Stimulated activated naive CD8-positive, alpha-beta T cell treated with anti-CD3 and anti-CD28 coated beads, Interleukin-15, Interleukin-2, amounts not matched to agents 100 U/mL and 50 U/mL, for 24 hours (primary cell): ENCODE data around the gene DIRAS1.
A peak's percentile ranks its signal among the peaks of the same experiment; 100 is the strongest.
"Not testable (repeated sequence)": the region's sequence is repeated elsewhere in the genome, so short reads cannot be mapped to it uniquely, and the experiment has no call there.

Experiments used
- ATAC-seq: fragments of 150-1000 bp; cut with Tn5 transposase; one replicate; pipeline ENCODE4 v1.10.0; 2021
- DNase-seq: peaks from one replicate; pipeline ENCODE4 v3.0.0; 2021

The DIRAS1 gene

DNA sequence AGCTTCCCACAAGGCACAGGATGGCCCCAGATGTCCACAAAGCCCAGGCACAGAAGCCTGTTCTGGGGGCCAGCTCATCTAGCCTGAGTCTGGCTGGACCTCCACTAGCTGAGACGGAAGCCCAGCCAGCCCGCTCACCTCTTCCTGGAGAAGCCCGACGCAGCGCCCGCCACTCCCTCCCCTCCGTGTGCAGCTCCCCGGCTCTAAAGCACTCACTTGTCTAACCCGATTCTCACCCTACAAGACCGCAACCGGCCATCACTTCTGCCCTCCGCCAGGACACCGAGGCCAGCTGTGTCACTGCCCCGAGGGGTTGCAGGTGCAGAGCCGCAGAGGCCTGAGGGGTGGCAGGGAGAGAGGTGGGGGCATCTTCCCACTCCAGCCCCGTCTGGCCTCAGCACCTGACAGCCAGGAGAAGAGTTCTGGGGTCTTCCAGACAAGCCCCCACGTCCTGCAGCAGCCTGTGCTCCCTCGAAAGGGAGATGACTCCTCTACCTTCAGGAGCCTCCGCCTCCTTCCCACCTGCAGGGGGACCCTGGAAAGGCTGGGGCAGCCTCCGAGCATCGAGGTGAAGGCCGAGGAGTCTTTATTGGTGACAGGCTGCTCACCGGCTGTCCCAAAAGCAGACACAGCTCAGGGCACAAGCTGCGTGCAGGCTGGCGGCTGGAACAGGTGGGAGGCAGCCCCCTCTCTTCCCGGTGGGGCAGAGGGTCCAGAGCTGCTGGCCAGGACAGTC is 5.9 kb upstream of the DIRAS1 start:
- peak; percentile 2 for ATAC-seq

GRCh38 chr19:2726160-2726855 is 5.1 kb upstream of the DIRAS1 start:
- no peak for ATAC-seq

More for the DNA sequence above, 5.9 kb upstream of the DIRAS1 start:
- no peak for DNase-seq

GRCh38 chr19:2724148-2724557 is 3.0 kb upstream of the DIRAS1 start:
- no peak for ATAC-seq
- DNase-seq = no peak

More at GRCh38 chr19:2726160-2726855, 5.1 kb upstream of the DIRAS1 start:
- DNase-seq = no peak

GRCh38 chr19:2723747-2724146 is 2.6 kb upstream of the DIRAS1 start:
- DNase-seq (no peak), ATAC-seq (no peak)

DNA sequence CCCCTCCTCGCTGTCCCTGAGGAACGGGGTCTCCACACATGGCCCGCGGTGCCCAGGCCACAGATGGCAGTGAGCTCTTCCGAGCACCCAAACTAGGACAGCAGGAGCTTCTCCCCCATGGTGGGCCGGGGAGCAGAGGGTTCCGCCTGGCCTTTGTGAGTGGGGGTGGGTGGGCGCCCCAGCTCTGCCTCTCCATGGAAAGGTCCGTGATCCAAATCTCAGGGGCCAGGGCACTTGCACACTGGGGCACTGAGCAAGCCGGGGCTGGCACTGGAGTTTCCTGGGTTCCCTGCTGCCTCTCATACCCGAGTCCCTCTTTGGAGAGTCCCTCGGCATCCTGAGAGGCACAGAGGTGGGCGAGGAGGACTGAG is 2.2 kb upstream of the DIRAS1 start:
- ATAC-seq = no peak
- DNase-seq = no peak

GRCh38 chr19:2722541-2723344 is 1.6 kb upstream of the DIRAS1 start:
- ATAC-seq (no peak), DNase-seq (no peak)

- peak; percentile 10 for ATAC-seq
Observed at GRCh38 chr19:2721570-2722540, 683 bp upstream of the DIRAS1 start.

DNA sequence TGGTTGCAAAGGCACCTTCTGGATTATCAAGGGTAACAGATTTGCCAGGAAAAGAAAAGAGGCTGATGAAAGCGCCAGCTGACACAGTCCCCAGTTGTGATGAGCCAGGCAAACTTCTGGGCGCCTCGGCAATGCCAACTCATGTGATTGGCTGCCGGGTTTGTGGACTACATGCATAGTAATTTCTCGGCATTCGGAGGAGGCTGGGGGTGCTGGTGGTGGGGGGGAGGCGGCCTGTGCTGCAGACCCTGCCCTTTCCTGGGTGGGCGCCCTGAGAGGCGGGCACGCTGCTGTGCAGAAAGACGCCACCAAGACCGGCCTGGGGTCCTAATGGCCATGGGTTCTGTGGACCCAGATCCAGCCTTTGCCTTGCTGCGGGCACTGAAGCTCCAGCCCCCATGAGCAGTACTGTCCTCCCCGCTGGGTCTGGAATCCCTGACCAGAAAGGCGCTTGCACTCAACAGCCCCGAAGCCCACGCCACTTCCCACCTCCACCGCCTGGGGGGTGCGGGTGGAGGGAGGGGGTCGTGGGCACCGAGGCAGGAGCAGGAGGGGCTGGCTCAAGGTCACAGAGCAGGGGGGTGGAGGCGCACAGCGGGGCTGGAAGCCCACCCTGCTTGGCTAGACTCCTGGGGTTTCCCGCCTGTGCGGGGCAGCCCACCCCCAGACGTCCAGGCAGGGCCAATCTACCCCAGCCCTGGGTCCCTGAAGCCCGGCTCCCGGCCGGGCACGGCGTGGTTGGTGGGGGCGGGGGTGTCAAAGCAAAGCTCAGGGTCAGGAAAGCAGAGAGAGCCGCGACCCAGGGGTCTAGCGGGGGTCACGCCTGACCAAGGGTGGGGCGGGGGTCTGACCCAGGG is 1.0 kb downstream of the DIRAS1 start:
- ATAC-seq = no peak
- no peak for DNase-seq

More at GRCh38 chr19:2721570-2722540, 683 bp upstream of the DIRAS1 start:
- DNase-seq = no peak

DNA sequence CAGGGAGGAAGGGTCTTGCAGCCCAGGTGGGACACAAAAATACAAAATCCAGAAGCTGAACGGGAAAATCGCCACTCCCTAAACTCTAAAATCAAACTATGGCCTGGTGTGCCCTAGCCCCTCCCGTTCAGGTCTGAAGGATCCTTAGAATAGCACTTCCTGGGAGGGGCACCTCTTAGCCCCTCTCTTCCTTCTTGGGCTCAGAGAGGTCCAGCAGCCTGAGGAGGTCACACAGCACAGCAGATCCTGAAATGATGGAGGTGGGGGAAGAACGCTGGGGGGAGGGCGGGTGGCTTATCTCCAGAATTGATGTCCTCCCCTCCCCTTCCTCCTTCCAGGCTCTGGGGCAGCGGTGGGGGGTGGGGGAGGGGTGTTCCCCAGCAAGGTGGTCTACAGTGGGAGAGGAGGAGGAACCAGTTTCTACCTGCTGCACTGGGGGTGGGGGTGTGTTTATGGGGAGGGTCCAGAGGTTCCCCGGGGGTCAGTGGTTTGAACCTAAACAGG is 1.9 kb downstream of the DIRAS1 start:
- DNase-seq (no peak), ATAC-seq (no peak)

DNA sequence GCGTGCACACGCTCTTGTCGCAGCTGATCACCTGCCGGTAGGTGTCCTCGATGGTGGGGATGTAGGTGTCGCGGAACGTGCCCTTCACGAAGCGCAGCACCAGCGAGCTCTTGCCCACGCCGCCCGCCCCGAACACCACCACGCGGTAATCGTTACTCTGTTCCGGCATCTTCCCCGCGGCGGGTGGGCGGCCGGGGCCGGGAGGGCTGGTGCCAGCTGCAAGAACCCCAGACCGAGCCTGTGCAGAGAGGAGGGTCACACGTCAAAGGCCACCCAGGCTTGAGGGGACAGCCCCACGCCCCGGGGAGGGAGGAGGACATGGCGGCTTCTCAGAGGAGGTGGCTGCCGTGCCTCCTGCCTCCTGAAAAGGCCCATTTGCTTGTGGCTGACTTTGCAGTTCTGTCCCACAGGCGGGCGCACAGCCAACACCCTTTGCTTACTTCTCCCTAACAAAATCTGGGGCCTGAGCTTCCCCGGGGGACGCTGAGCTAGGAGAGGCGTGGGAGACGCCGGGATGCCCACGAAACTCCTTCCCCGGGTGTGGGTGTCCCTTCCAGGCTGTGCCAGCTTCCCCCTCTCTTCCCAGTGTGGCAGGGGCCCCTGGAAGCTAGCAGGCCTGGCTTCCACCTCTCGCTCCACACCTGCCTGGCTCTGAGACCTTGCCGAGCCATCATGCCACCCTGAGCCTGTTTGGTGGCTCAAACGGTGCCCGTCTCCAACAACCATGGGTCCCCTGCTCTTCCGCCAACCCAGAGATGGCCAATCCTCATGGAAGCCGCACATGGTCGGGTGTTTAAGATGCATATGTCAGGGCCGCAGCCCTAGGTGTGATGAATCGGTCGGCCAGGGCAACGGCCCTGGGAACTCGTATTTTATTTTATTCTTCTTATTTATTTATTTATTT is 3.3 kb downstream of the DIRAS1 start:
- no peak for DNase-seq
- no peak for ATAC-seq

DNA sequence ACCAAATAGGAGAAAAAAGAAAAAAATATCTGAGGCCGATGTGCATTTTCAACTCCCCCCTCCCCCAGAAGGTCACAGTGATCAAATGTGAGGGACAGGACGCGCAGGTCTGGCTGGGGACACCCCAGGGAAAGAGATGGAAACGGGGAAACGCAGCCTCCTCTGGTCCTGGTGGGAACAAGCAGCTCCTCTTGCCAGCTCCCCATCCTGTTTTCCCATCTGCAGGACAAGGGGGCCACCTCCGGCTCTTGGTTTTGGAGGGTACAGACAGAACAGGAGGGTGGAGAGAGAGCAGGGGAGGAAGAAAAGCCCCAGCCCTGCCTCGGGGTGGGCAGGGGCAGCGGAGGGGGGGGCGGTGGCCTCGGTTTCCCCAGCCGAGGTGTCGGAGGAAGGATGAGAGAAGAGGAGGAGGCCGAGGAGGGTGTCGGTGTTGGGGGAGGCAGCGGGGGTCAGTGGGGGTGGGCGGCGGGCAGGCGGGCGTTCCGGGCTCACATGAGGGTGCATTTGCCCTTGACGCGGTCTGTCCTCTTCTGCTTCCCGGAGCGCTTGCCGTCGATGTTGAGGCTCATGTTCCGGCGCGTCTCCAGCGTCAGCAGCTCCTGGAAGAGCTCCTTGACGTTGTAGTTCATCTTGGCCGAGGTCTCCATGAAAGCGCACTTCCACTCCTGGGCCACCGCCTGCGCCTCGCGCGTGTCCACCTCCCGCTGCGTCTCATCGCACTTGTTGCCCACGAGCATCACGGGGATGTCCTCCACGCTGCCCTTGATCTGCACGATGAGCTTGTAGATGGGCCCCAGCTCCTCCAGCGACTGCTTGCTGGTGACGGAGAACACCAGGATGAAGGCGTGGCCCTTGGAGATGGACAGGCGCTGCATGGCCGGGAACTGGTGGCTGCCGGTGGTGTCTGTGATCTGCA is 4.2 kb downstream of the DIRAS1 start:
- DNase-seq (no peak), ATAC-seq (no peak)

- ATAC-seq (peak; percentile 11), DNase-seq (no peak)
Observed at GRCh38 chr19:2716275-2716650, 4.9 kb downstream of the DIRAS1 start.

DNA sequence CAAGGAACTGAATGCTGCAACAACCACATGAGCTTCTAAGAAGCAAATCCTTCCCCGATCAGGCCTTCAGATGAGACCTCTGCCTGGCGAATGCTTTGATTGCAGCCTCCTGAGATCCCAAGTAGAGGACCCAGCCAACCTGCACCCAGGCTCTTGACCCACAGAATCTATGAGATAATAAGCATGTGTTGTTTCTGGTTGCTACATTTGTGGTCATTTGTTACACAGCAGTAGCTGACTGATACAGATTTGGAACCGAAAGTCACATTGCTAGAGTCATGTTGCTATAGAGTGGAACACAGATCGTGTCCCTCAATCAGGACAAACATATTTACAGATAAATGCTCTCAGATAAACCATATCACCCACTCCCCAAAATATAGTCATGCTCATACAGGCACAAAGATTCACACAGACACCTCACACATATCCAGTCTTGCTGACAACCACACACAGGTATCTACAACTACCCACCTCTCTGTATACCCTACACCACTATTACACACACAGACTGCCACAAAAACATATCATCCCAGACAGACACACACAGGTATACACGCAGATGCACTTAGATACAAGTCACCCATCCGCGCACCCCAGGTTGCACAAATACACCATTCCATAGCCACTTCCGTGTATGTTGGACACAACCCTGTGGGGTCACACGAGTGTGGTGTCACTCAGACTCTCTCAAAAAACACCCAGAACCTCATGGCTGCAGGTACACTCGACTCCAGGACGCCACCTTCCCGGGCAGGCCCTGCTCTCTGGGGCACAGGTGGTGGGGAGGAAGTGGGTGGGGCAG is 5.5 kb downstream of the DIRAS1 start:
- ATAC-seq (no peak), DNase-seq (no peak)

GRCh38 chr19:2714531-2715269 is 6.5 kb downstream of the DIRAS1 start:
- DNase-seq (no peak), ATAC-seq (no peak)

DNA sequence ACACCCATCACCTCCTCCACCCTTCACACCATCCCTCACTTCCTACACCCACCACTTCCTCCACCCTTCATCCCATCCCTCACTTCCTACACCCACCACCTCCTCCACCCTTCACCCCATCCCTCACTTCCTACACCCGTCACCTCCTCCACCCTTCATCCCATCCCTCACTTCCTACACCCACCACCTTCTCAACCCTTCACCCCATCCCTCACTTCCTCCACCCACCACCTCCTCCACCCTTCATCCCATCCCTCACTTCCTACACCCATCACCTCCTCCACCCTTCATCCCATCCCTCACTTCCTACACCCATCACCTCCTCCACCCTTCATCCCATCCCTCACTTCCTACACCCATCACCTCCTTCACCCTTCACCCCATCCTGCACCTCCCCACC is 7.1 kb downstream of the DIRAS1 start:
- DNase-seq, ATAC-seq: not testable (repeated sequence)

DNA sequence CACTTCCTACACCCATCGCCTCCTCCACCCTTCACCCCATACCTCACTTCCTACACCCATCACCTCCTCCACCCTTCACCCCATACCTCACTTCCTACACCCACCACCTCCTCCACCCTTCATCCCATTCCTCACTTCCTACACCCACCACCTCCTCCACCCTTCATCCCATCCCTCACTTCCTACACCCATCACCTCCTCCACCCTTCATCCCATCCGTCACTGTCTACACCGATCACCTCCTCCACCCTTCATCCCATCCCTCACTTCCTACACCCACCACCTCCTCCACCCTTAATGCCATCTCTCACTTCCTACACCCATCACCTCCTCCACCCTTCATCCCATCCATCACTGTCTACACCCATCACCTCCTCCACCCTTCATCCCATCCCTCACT is 8.0 kb downstream of the DIRAS1 start:
- not testable (repeated sequence) for DNase-seq, ATAC-seq

DNA sequence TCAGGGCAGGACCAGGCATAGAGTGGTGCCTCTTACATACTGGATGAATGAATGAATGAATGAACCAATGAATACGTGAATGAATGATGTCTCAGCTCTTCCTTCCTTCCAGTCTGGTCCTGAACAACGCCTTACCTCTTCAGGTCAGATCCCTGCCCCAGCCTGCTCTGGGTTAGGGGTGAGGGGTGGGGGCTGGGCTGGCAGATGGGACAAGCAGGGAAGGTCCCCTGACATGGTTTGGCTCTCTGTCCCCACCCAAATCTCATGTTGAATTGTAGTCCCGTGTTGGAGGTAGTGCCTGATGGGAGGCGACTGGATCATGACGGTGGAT is 9.3 kb downstream of the DIRAS1 start:
- DNase-seq (no peak), ATAC-seq (no peak)
